IPS-15b (cell line): ENCODE results near the gene ZFX.

Experiments used
- H3K27me3 ChIP-seq: one replicate; pipeline ENCODE4 v1.6.1; 2013; ENCODE audit warnings: low read length; ENCODE audit not compliant: control insufficient read depth, insufficient read depth
- H3K36me3 ChIP-seq: one replicate; pipeline ENCODE4 v1.6.1; 2013; ENCODE audit warnings: low read length; ENCODE audit not compliant: control insufficient read depth, insufficient read depth
- H3K4me1 ChIP-seq: one replicate; pipeline ENCODE4 v1.6.1; 2013; ENCODE audit warnings: mild to moderate bottlenecking, low read length; ENCODE audit not compliant: control insufficient read depth, insufficient read depth
- H3K4me3 ChIP-seq: one replicate; pipeline ENCODE4 v1.5.1; 2013; ENCODE audit warnings: low read depth, low read length
- H3K9ac ChIP-seq: one replicate; pipeline ENCODE4 v1.6.1; 2013; ENCODE audit warnings: low read depth, mild to moderate bottlenecking, low read length
- H3K9me3 ChIP-seq: one replicate; pipeline ENCODE4 v1.6.1; 2013; ENCODE audit warnings: mild to moderate bottlenecking, low read length; ENCODE audit not compliant: control insufficient read depth, insufficient read depth

Gene ZFX

GRCh38 chrX:24229400-24229879 is 79.9 kb downstream of the ZFX start:
- Histone ChIP-seq H3K27me3 (no peaks in the 10 kb centered on the region), H3K36me3 (no peaks in the 10 kb centered on the region), H3K9ac (no peak overlapping the region), H3K4me1 (no peaks in the 10 kb centered on the region), H3K4me3 (no peak overlapping the region), H3K9me3 (no peaks in the 10 kb centered on the region)

DNA sequence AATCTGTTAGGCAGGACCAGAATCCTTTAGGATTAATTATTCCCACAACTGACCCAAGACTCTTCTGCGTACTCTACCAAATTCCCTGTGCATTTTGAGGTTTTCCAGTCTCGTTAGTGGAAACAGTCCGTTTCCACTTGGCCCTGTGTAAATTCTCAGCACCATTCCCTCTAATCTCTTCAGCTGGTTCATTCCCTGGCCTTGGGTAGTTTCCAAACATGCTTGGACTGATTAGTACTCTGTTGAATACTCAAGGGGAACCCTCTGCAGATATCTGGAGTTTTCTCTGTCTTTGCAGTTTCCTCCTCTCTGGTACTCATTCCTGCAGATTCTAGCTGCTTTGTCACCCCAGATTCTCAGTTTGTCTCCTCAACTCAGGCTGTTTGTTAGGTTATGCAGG is 80.4 kb downstream of the ZFX start:
- H3K4me1 ChIP-seq, result no peaks in the 10 kb centered on the region
- no peaks in the 10 kb centered on the region for H3K27me3 ChIP-seq
- H3K36me3 ChIP-seq, result no peaks in the 10 kb centered on the region
- H3K4me3 ChIP-seq, result no peak overlapping the region
- no peak overlapping the region for H3K9ac ChIP-seq
- H3K9me3 ChIP-seq, result no peaks in the 10 kb centered on the region

GRCh38 chrX:24231131-24231540 is 81.6 kb downstream of the ZFX start:
- no peak overlapping the region for H3K9ac ChIP-seq
- no peaks in the 10 kb centered on the region for H3K4me1 ChIP-seq
- H3K9me3 ChIP-seq, result no peaks in the 10 kb centered on the region
- H3K27me3 ChIP-seq, result no peaks in the 10 kb centered on the region
- no peaks in the 10 kb centered on the region for H3K36me3 ChIP-seq
- no peak overlapping the region for H3K4me3 ChIP-seq

DNA sequence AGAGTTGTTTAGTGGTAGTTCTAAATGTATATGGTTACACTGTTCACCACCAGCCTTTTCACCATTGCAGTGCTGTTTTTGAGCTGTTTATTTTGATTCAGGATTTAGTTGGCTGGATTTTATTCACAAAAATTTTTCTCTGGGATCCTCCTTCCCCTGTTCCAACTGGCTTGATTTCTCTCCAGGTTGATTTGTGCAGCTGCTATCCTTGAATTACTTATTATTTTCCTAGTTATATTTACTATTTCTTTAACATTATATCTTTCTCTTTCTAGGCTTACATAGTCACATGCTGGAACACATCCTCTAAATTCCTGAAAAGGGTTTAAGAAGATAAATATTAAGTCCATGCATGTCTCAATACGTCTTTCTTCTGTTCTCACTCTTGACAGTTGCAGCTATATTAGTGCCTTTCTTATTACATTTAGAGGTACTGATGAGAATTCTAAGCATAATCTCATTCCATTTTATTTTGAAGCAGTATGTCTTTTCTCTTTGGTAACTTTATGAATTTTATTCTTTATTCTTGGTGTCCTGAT is 82.2 kb downstream of the ZFX start:
- Histone ChIP-seq H3K9me3 (no peaks in the 10 kb centered on the region), H3K36me3 (no peaks in the 10 kb centered on the region), H3K9ac (no peak overlapping the region), H3K4me3 (no peak overlapping the region), H3K27me3 (no peaks in the 10 kb centered on the region), H3K4me1 (no peaks in the 10 kb centered on the region)

GRCh38 chrX:24232796-24233195 is 83.3 kb downstream of the ZFX start:
- Histone ChIP-seq H3K9me3 (no peaks in the 10 kb centered on the region), H3K4me1 (no peaks in the 10 kb centered on the region), H3K36me3 (no peaks in the 10 kb centered on the region), H3K27me3 (no peaks in the 10 kb centered on the region), H3K9ac (no peak overlapping the region), H3K4me3 (no peak overlapping the region)

DNA sequence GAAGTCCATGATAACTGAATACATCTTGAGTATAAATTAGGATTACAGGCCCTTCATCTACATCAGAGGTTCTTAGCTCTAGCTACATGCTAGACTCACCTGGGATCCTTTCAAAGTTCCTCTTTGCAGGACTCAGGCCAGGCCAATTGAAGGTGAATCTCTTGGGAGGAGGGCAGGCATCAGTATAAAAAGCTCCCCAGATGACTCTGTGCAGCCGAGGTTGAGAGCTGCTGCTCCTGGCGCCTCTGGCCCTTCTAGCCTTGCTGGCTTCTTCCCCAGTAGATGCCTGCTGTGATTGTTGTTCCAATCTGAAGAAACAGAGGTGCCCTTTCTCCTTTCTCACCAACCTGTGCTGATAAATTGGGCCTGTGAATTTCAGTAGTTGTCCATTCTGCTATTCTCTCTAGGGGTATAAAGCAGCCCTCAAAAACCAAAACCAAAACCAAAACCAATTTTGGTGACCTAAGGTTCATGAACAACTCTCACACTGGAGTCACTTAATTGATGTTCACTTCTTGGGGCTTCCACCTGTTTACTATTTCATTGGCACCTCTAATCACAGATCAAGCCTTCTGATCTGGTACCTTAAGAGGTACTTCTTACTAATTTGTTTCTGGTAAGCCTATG is 85.7 kb downstream of the ZFX start:
- H3K9me3 ChIP-seq, result no peaks in the 10 kb centered on the region
- H3K4me3 ChIP-seq, result no peak overlapping the region
- no peaks in the 10 kb centered on the region for H3K27me3 ChIP-seq
- H3K9ac ChIP-seq, result no peak overlapping the region
- no peaks in the 10 kb centered on the region for H3K36me3 ChIP-seq
- H3K4me1 ChIP-seq, result no peaks in the 10 kb centered on the region

GRCh38 chrX:24241822-24242648 is 92.5 kb downstream of the ZFX start:
- Histone ChIP-seq H3K9ac (no peak overlapping the region), H3K9me3 (no peaks in the 10 kb centered on the region), H3K4me3 (no peak overlapping the region), H3K27me3 (no peaks in the 10 kb centered on the region), H3K36me3 (no peaks in the 10 kb centered on the region), H3K4me1 (peaks cover 6% of the 10 kb centered on the region)

DNA sequence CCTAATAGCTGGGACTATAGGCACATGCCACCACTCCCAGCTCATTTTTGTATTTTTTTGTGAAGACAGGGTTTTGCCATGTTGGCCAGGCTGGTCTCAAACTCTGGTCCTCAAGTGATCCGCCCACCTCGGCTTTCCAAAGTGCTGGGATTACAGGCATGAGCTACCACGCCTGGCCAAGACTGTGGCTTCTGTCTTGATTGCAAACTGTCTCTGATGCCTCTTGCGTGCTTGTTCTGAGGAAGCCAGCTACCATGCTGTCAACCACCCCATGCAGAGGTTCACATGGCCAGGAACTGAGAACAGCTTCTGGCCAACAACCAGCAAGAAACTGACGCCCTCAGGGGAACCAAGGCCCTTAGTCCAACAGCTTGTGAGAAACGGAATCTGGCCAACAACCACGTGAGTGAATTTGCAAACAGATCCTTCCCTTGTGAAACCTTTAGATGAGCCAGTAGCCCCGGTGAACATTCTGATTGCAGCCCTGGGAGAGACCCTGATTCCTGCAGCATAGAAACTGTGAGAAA is 93.2 kb downstream of the ZFX start:
- Histone ChIP-seq H3K27me3 (no peaks in the 10 kb centered on the region), H3K36me3 (no peaks in the 10 kb centered on the region), H3K4me3 (no peak overlapping the region), H3K4me1 (peaks cover 6% of the 10 kb centered on the region), H3K9ac (peak overlapping the region; percentile 18), H3K9me3 (no peaks in the 10 kb centered on the region)

GRCh38 chrX:24243188-24243587 is 93.7 kb downstream of the ZFX start:
- H3K4me3 ChIP-seq, result no peak overlapping the region
- no peaks in the 10 kb centered on the region for H3K36me3 ChIP-seq
- no peaks in the 10 kb centered on the region for H3K9me3 ChIP-seq
- H3K4me1 ChIP-seq, result peaks cover 6% of the 10 kb centered on the region
- H3K27me3 ChIP-seq, result no peaks in the 10 kb centered on the region
- H3K9ac ChIP-seq, result no peak overlapping the region

- Histone ChIP-seq H3K4me3 (no peak overlapping the region), H3K27me3 (no peaks in the 10 kb centered on the region), H3K9ac (no peak overlapping the region), H3K4me1 (peaks cover 6% of the 10 kb centered on the region), H3K36me3 (no peaks in the 10 kb centered on the region), H3K9me3 (no peaks in the 10 kb centered on the region)
Observed at GRCh38 chrX:24243692-24244091, 94.2 kb downstream of the ZFX start.

DNA sequence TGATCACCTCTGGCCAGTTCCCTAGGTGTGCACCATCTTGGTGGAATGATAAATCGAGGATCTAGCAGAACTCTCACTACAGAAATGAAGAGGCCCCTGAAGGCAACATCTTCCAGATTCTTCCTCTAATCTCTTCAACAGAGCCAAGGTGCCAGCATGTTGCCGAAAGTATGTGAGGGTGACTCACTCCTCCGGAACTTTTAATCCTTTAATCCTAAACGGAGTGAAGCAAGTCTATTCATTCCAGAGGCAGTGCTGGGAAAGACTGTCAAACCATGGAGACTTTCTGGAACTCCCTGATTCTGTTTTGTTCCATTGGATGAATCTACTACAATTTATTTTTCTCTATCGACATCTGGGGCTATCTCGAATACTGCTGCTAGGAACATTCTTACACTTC is 95.7 kb downstream of the ZFX start:
- Histone ChIP-seq H3K9me3 (no peaks in the 10 kb centered on the region), H3K27me3 (no peaks in the 10 kb centered on the region), H3K36me3 (no peaks in the 10 kb centered on the region), H3K9ac (no peak overlapping the region), H3K4me1 (peaks cover 6% of the 10 kb centered on the region), H3K4me3 (no peak overlapping the region)

DNA sequence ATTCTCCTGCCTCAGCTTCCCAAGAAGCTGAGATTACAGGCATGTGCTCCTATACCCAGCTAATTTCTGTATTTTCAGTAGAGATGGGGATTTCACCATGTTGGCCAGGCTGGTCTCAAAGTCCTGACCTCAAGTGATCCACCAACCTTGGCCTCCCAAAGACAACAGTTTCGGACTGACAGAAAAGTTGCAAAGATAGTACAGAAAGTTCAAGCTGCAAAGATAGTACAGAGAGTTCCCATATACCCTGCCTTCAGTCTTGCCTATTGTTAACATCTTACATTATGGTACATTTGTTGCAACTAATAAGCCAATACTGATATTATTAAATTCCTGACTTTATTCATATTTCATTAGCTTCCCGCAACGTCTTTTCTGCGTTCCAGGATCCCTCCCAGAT is 98.5 kb downstream of the ZFX start:
- Histone ChIP-seq H3K4me1 (peaks cover 1% of the 10 kb centered on the region), H3K9me3 (no peaks in the 10 kb centered on the region), H3K9ac (no peak overlapping the region), H3K36me3 (no peaks in the 10 kb centered on the region), H3K27me3 (no peaks in the 10 kb centered on the region), H3K4me3 (no peak overlapping the region)
